ENCODE data around the gene HSPB2. TPM values are rescaled to one million over a fixed set of nuclear protein-coding genes. Genes with fewer than 3 reads are reported as not detected.

Gene HSPB2
- total RNA-seq, 1 experiment from 2014 or later = not detected

DNA sequence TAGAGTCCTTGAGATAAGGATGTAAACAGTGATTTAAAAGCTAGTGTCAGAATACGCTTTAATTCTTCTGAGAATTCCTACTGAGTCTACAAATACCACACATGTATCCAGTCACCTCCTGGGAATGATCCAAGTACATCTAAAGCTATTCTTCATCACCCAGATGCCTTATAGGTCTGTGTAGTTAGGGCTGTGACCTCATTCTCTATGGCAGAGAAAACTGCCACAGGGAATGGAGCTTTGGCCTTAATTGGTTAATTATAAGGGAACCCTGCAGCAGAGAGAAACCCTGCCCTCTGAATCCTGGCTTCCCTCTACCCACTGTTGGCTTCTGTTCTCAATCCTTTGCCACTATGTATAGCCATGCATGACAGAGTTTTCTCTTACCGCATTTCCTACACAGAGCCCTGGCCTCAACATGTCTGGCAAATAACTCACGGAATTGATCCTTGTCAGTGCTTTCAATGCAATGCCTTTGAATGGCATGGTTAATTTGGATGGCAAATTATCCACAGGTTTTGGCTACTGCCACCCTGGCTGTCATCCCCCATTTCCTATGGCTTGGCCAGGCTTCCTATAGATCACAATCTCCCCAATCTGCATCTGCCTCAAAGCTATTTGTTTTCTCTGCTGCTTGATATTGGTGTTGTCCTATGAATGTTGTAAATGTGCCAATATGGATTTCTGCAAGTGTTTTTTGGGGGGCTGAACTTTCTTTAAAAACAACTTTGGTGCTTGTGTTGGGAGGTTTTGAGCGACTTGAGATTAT lies 27.5 kb downstream of the HSPB2 start:
- Histone ChIP-seq H4K20me1 (ENCODE audit: insufficient read depth) (no peaks in the 10 kb centered on the region), H3K79me2 (ENCODE audit: insufficient read depth, low read length) (no peaks in the 10 kb centered on the region), H3K4me1 (ENCODE audit: control insufficient read depth in 1 of 2, insufficient read depth in 2 of 2, low read length in 2 of 2) (peaks cover 20 to 29% of the 10 kb centered on the region in 2 experiments; a peak in 3 of 4 replicates), H3K36me3 (ENCODE audit: control insufficient read depth in 1 of 2, insufficient read depth in 2 of 2, low read length in 2 of 2) (no peaks in the 10 kb centered on the region), H3K27ac (ENCODE audit: low read depth, low read length) (no peak overlapping the region), H3K9ac (ENCODE audit: low read length) (no peak overlapping the region), H3K9me3 (ENCODE audit: control insufficient read depth in 1 of 2, insufficient read depth in 1 of 2, low read depth in 1 of 2, low read length in 2 of 2) (no peaks in the 10 kb centered on the region), H2AFZ (ENCODE audit: low read depth, low read length, poor library complexity, severe bottlenecking) (no peak overlapping the region), H3K4me2 (ENCODE audit: low read length) (no peak overlapping the region), H3K27me3 (ENCODE audit: insufficient read depth, low read length) (no peaks in the 10 kb centered on the region), H3K4me3 (replicated peaks in 1 of 2; ENCODE audit: low read depth in 1 of 2, low read length in 2 of 2) (no peak overlapping the region), H3K9me2 (ENCODE audit: insufficient read depth) (no peaks in the 10 kb centered on the region)
- BruUV-seq (replicated peaks) = no TSS peak
- TF ChIP-seq SRF (IDR thresholded peaks at IDR 0.05; ENCODE audit: low read depth) = no peak
- no peak for TF ChIP-seq EZH2phosphoT487 (IDR thresholded peaks at IDR 0.05; ENCODE audit: borderline replicate concordance)
- TF ChIP-seq SP1 (IDR thresholded peaks at IDR 0.05; ENCODE audit: low read depth) = no peak
- no peak for TF ChIP-seq POLR2A (IDR thresholded peaks at IDR 0.05; ENCODE audit: borderline replicate concordance, extremely low read depth, insufficient read depth, insufficient read length)
- no peak for TF ChIP-seq ELF1 (IDR thresholded peaks at IDR 0.05; ENCODE audit: borderline replicate concordance, low read depth)
- TF ChIP-seq, protein P1, sequence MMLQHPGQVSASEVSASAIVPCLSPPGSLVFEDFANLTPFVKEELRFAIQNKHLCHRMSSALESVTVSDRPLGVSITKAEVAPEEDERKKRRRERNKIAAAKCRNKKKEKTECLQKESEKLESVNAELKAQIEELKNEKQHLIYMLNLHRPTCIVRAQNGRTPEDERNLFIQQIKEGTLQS (IDR thresholded peaks at IDR 0.05) = no peak
- no peak for TF ChIP-seq TCF7L2 (IDR thresholded peaks at IDR 0.05; ENCODE audit: borderline replicate concordance, extremely low read depth, insufficient read depth, insufficient read length)
- TF ChIP-seq, protein P2, sequence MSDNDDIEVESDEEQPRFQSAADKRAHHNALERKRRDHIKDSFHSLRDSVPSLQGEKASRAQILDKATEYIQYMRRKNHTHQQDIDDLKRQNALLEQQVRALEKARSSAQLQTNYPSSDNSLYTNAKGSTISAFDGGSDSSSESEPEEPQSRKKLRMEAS (IDR thresholded peaks at IDR 0.05) = no peak
- ChIA-PET CTCF (interaction anchor here (3.0 kb wide), 1 partner anchor 8 kb away, joined by 10 read pairs; no protein-coding TSS in a partner anchor), POLR2A (no interaction called here), RAD21 (ENCODE audit: low non-redundant PET in 1 of 2, low total read pairs in 2 of 2, uncharacterized antibody in 2 of 2, unreplicated experiment in 2 of 2) (no interaction called here)
- intact Hi-C loops (cut with micrococcal nuclease) = no loop called here
- ATAC-seq (no peak), DNase-seq (ENCODE audit: low read depth, low spot score) (no peak)

DNA sequence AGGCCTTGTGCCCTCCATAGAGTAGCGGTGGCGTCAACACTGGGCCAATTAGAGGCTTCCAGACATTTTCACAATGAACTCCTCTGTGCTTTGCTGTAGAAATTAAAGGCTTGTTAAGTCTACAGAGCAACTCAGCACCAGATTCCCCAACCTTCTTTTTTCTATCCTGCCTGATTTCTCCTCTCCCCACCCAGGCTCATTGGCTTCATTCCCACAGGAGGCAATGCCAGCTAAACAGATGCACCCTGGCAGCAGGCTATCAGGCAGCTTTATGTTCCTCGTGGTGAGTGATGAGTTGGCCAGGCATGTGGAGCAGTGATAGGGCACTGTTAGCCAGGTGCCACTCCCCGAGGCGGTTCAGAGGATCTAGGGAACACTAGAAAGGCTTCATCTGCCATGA lies 29.4 kb downstream of the HSPB2 start:
- no peak overlapping the region for H2AFZ ChIP-seq (ENCODE audit: low read depth, low read length, poor library complexity, severe bottlenecking)
- TF ChIP-seq, protein P2 (IDR thresholded peaks at IDR 0.05) = 0 out of 2 replicates have a peak, but pooled peaks have one; percentile 23
- TF ChIP-seq EZH2phosphoT487 (IDR thresholded peaks at IDR 0.05; ENCODE audit: borderline replicate concordance) = no peak
- TF ChIP-seq SP1 (IDR thresholded peaks at IDR 0.05; ENCODE audit: low read depth) = no peak
- DNase-seq (ENCODE audit: low read depth, low spot score) (no peak), ATAC-seq (no peak)
- H3K79me2 ChIP-seq (ENCODE audit: insufficient read depth, low read length) = no peaks in the 10 kb centered on the region
- H3K27me3 ChIP-seq (ENCODE audit: insufficient read depth, low read length) = no peaks in the 10 kb centered on the region
- intact Hi-C loops (cut with micrococcal nuclease) = no loop called here
- H3K9ac ChIP-seq (ENCODE audit: low read length) = no peak overlapping the region
- BruUV-seq (replicated peaks) = no TSS peak
- no peak overlapping the region for H3K4me3 ChIP-seq (replicated peaks in 1 of 2; ENCODE audit: low read depth in 1 of 2, low read length in 2 of 2)
- H3K4me2 ChIP-seq (ENCODE audit: low read length) = no peak overlapping the region
- H3K9me2 ChIP-seq (ENCODE audit: insufficient read depth) = no peaks in the 10 kb centered on the region
- H3K36me3 ChIP-seq (ENCODE audit: control insufficient read depth in 1 of 2, insufficient read depth in 2 of 2, low read length in 2 of 2) = no peaks in the 10 kb centered on the region
- CTCF ChIA-PET = interaction anchor here (3.0 kb wide), 1 partner anchor 10 kb away, joined by 10 read pairs; no protein-coding TSS in a partner anchor
- H4K20me1 ChIP-seq (ENCODE audit: insufficient read depth) = no peaks in the 10 kb centered on the region
- RAD21 ChIA-PET (ENCODE audit: low non-redundant PET in 1 of 2, low total read pairs in 2 of 2, uncharacterized antibody in 2 of 2, unreplicated experiment in 2 of 2) = no interaction called here
- no peak overlapping the region for H3K27ac ChIP-seq (ENCODE audit: low read depth, low read length)
- POLR2A ChIA-PET = no interaction called here
- H3K9me3 ChIP-seq (ENCODE audit: control insufficient read depth in 1 of 2, insufficient read depth in 1 of 2, low read depth in 1 of 2, low read length in 2 of 2) = no peaks in the 10 kb centered on the region
- peaks cover 13 to 19% of the 10 kb centered on the region in 2 experiments; a peak in 2 of 4 replicates for H3K4me1 ChIP-seq (ENCODE audit: control insufficient read depth in 1 of 2, insufficient read depth in 2 of 2, low read length in 2 of 2)
